Activated T-cell treated with anti-CD3 and anti-CD28 coated beads, Interleukin-2, amount 50 U/mL, for 4 hours (primary cell): Measurements from ENCODE around the gene EP400. TPM values are rescaled to one million over a fixed set of nuclear protein-coding genes. Genes with fewer than 3 reads are reported as not detected.

Source experiments
- ATAC-seq, 2 donors: fragments of 200-7000 bp; cut with Tn5 transposase; one replicate each; pipeline ENCODE4 v1.10.0; 2021
- DNase-seq: peaks from one replicate; pipeline ENCODE4 v3.0.0-alpha.2; 2020
- H3K27me3 Mint-ChIP-seq: one replicate; pipeline ENCODE4 v1.8.0; 2021; ENCODE audit warnings: low read depth, mixed read lengths
- H3K36me3 Mint-ChIP-seq: one replicate; pipeline ENCODE4 v1.8.0; 2022; ENCODE audit warnings: mixed read lengths; ENCODE audit not compliant: insufficient read depth
- H3K4me1 Mint-ChIP-seq: one replicate; pipeline ENCODE4 v1.8.0; 2021; ENCODE audit warnings: low read depth, mixed read lengths
- H3K4me3 Mint-ChIP-seq: one replicate; pipeline ENCODE4 v1.8.0; 2021; ENCODE audit warnings: mild to moderate bottlenecking, moderate library complexity, mixed read lengths
- H3K9me3 Mint-ChIP-seq: one replicate; pipeline ENCODE4 v1.8.0; 2021; ENCODE audit warnings: mixed read lengths
- total RNA-seq, 3 donors: library from RNA; stranded (reverse); gene quantifications; one replicate each; pipeline ENCODE4 v1.2.1, GENCODE V29; 2021

The EP400 gene
- total RNA-seq, 3 donors from 2014 or later: 53.3 to 57.2 (median 56.9) TPM

GRCh38 chr12:132115500-132115899, 165.8 kb downstream of the EP400 start:
- Mint-ChIP-seq H3K27me3 (no peaks in the 10 kb centered on the region), H3K4me3 (no peak overlapping the region), H3K36me3 (peaks cover 16% of the 10 kb centered on the region), H3K4me1 (no peaks in the 10 kb centered on the region), H3K9me3 (no peaks in the 10 kb centered on the region)
- ATAC-seq (no peak), DNase-seq (no peak)

GRCh38 chr12:132116709-132117557, 167.2 kb downstream of the EP400 start:
- ATAC-seq (no peak), DNase-seq (no peak)
- Mint-ChIP-seq H3K9me3 (no peaks in the 10 kb centered on the region), H3K4me1 (no peaks in the 10 kb centered on the region), H3K27me3 (no peaks in the 10 kb centered on the region), H3K36me3 (peaks cover 11% of the 10 kb centered on the region), H3K4me3 (no peak overlapping the region)

GRCh38 chr12:132117558-132117875, 167.8 kb downstream of the EP400 start:
- peaks cover 13% of the 10 kb centered on the region for H3K36me3 Mint-ChIP-seq
- ATAC-seq (peak; percentile 35 to 48), DNase-seq (no peak)
- H3K9me3 Mint-ChIP-seq: no peaks in the 10 kb centered on the region
- H3K4me3 Mint-ChIP-seq: no peak overlapping the region
- H3K27me3 Mint-ChIP-seq: no peaks in the 10 kb centered on the region
- H3K4me1 Mint-ChIP-seq: no peaks in the 10 kb centered on the region

- H3K4me1 Mint-ChIP-seq: no peaks in the 10 kb centered on the region
- no peak overlapping the region for H3K4me3 Mint-ChIP-seq
- peaks cover 17% of the 10 kb centered on the region for H3K36me3 Mint-ChIP-seq
- no peaks in the 10 kb centered on the region for H3K9me3 Mint-ChIP-seq
- no peak for DNase-seq
- no peaks in the 10 kb centered on the region for H3K27me3 Mint-ChIP-seq
- ATAC-seq: no peak
Measured at GRCh38 chr12:132118876-132119275, 169.1 kb downstream of the EP400 start.

- Mint-ChIP-seq H3K4me1 (no peaks in the 10 kb centered on the region), H3K36me3 (peaks cover 29% of the 10 kb centered on the region), H3K27me3 (no peaks in the 10 kb centered on the region), H3K4me3 (no peak overlapping the region), H3K9me3 (no peaks in the 10 kb centered on the region)
- DNase-seq: no peak
- no peak for ATAC-seq
Measured at GRCh38 chr12:132121283-132121682, 171.5 kb downstream of the EP400 start.

- ATAC-seq (no peak), DNase-seq (no peak)
- no peak overlapping the region for H3K4me3 Mint-ChIP-seq
- H3K27me3 Mint-ChIP-seq: no peaks in the 10 kb centered on the region
- H3K36me3 Mint-ChIP-seq: peaks cover 47% of the 10 kb centered on the region
- H3K4me1 Mint-ChIP-seq: no peaks in the 10 kb centered on the region
- H3K9me3 Mint-ChIP-seq: no peaks in the 10 kb centered on the region
Measured at GRCh38 chr12:132123970-132124765, 174.4 kb downstream of the EP400 start.

- ATAC-seq (no peak), DNase-seq (no peak)
- Mint-ChIP-seq H3K4me1 (no peaks in the 10 kb centered on the region), H3K27me3 (no peaks in the 10 kb centered on the region), H3K4me3 (no peak overlapping the region), H3K9me3 (no peaks in the 10 kb centered on the region), H3K36me3 (peaks cover 48% of the 10 kb centered on the region)
Measured at GRCh38 chr12:132124766-132125425, 175.2 kb downstream of the EP400 start.

- H3K36me3 Mint-ChIP-seq: peaks cover 45% of the 10 kb centered on the region
- DNase-seq: no peak
- no peaks in the 10 kb centered on the region for H3K9me3 Mint-ChIP-seq
- no peaks in the 10 kb centered on the region for H3K4me1 Mint-ChIP-seq
- no peak overlapping the region for H3K4me3 Mint-ChIP-seq
- H3K27me3 Mint-ChIP-seq: no peaks in the 10 kb centered on the region
- ATAC-seq: no peak
Measured at GRCh38 chr12:132125736-132126135, 176.0 kb downstream of the EP400 start.

- DNase-seq: no peak
- H3K27me3 Mint-ChIP-seq: no peaks in the 10 kb centered on the region
- no peak overlapping the region for H3K4me3 Mint-ChIP-seq
- no peak for ATAC-seq
- no peaks in the 10 kb centered on the region for H3K4me1 Mint-ChIP-seq
- H3K36me3 Mint-ChIP-seq: peaks cover 43% of the 10 kb centered on the region
- no peaks in the 10 kb centered on the region for H3K9me3 Mint-ChIP-seq
Measured at GRCh38 chr12:132127041-132127440, 177.3 kb downstream of the EP400 start.

- Mint-ChIP-seq H3K9me3 (no peaks in the 10 kb centered on the region), H3K4me3 (no peak overlapping the region), H3K4me1 (no peaks in the 10 kb centered on the region), H3K27me3 (no peaks in the 10 kb centered on the region), H3K36me3 (peaks cover 38% of the 10 kb centered on the region)
- no peak for ATAC-seq
- DNase-seq: no peak
Measured at GRCh38 chr12:132129007-132129406, 179.3 kb downstream of the EP400 start.

- no peaks in the 10 kb centered on the region for H3K4me1 Mint-ChIP-seq
- no peak for DNase-seq
- H3K27me3 Mint-ChIP-seq: no peaks in the 10 kb centered on the region
- H3K9me3 Mint-ChIP-seq: no peaks in the 10 kb centered on the region
- no peak for ATAC-seq
- peaks cover 26% of the 10 kb centered on the region for H3K36me3 Mint-ChIP-seq
- H3K4me3 Mint-ChIP-seq: no peak overlapping the region
Measured at GRCh38 chr12:132130690-132131089, 180.9 kb downstream of the EP400 start.

Other genes with a start within 250 kb of the EP400 start
- gene SFSWAP, start 238.9 kb upstream of the EP400 start, total RNA-seq: 10 to 100 TPM; 72.4 to 77.8 (median 76.7) TPM
- under 1 TPM; 0.28 to 0.92 (median 0.46) TPM for gene MMP17, start 121.5 kb upstream of the EP400 start, total RNA-seq
- gene ULK1, start 55.3 kb upstream of the EP400 start, total RNA-seq: 10 to 100 TPM; 16.3 to 17.9 (median 16.7) TPM
- 100 to 1,000 TPM; 132 to 157 (median 155) TPM for gene PUS1, start 20.7 kb upstream of the EP400 start, total RNA-seq
- 10 to 100 TPM; 71.4 to 83.5 (median 72.8) TPM for gene DDX51, start 194.4 kb downstream of the EP400 start, total RNA-seq
- gene NOC4L, start 194.5 kb downstream of the EP400 start, total RNA-seq: 10 to 100 TPM; 85.3 to 92.5 (median 89.0) TPM